Measurements from ENCODE around the gene DIP2C.
"Not testable (repeated sequence)": the region's sequence is repeated elsewhere in the genome, so short reads cannot be mapped to it uniquely, and the experiment has no call there.

DIP2C gene

GRCh38 chr10:348456-348855 is 341.0 kb downstream of the DIP2C start:
- DNase-seq (ENCODE audit: low spot score): no peak

GRCh38 chr10:347774-348173 is 341.7 kb downstream of the DIP2C start:
- DNase-seq (ENCODE audit: low spot score): not testable (repeated sequence)

- not testable (repeated sequence) for DNase-seq (ENCODE audit: low spot score)
These were observed 342.3 kb downstream of the DIP2C start for GRCh38 chr10:347190-347589.

- no peak for DNase-seq (ENCODE audit: low spot score)
These were observed 344.8 kb downstream of the DIP2C start for GRCh38 chr10:344582-345200.

- no peak for DNase-seq (ENCODE audit: low spot score)
These were observed 345.9 kb downstream of the DIP2C start for GRCh38 chr10:343231-344220.

GRCh38 chr10:341081-341740 is 348.3 kb downstream of the DIP2C start:
- DNase-seq (ENCODE audit: low spot score): no peak

GRCh38 chr10:340646-341045 is 348.8 kb downstream of the DIP2C start:
- DNase-seq (ENCODE audit: low spot score): no peak

GRCh38 chr10:339038-339391 is 350.5 kb downstream of the DIP2C start:
- DNase-seq (ENCODE audit: low spot score): no peak

GRCh38 chr10:338171-339037 is 351.1 kb downstream of the DIP2C start:
- DNase-seq (ENCODE audit: low spot score): no peak

- DNase-seq (ENCODE audit: low spot score): no peak
These were observed 353.2 kb downstream of the DIP2C start for GRCh38 chr10:336247-336646.

GRCh38 chr10:335151-335800 is 354.2 kb downstream of the DIP2C start:
- DNase-seq (ENCODE audit: low spot score): no peak

- no peak for DNase-seq (ENCODE audit: low spot score)
These were observed 358.3 kb downstream of the DIP2C start for GRCh38 chr10:331186-331585.

GRCh38 chr10:329361-330099 is 359.9 kb downstream of the DIP2C start:
- DNase-seq (ENCODE audit: low spot score): peak; percentile 34

- no peak for DNase-seq (ENCODE audit: low spot score)
These were observed 361.3 kb downstream of the DIP2C start for GRCh38 chr10:327889-328852.

- DNase-seq (ENCODE audit: low spot score): no peak
These were observed 362.4 kb downstream of the DIP2C start for GRCh38 chr10:326894-327635.

GRCh38 chr10:326350-326749 is 363.1 kb downstream of the DIP2C start:
- DNase-seq (ENCODE audit: low spot score): no peak

GRCh38 chr10:325282-325681 is 364.2 kb downstream of the DIP2C start:
- DNase-seq (ENCODE audit: low spot score): no peak

- no peak for DNase-seq (ENCODE audit: low spot score)
These were observed 364.9 kb downstream of the DIP2C start for GRCh38 chr10:324593-324992.

All from CD4-positive, alpha-beta T cell treated with Interleukin-15 for 4 hours (primary cell).